NCI-H1092 (cell line): ENCODE results near the gene TBRG4.
A peak's percentile ranks its signal among the peaks of the same experiment; 100 is the strongest.

Source experiments
- DNase-seq: peaks from one replicate; lab custom pipeline; 2025; lab: John Stamatoyannopoulos, UW

The TBRG4 gene

GRCh38 chr7:45143616-45144015 lies 32.1 kb upstream of the TBRG4 start:
- no peak for DNase-seq

DNA sequence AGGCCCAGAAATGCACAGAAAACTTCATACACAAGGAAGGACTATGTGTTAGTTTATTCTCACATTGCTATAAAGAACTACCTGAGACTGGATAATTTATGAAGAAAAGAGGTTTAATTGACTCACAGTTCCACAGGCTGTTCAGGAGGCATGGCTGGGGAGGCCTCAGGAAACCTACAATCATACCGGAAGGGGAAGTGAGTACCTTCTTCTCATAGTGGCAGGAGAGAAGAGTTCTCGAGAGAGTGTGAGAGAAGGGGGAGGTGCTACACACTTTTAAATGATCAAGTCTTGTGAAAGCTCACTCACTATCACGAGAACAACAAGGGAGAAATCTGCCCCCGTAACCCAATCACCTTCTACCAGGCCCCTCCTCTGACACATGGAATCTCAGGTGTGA lies 29.3 kb upstream of the TBRG4 start:
- DNase-seq = no peak

DNA sequence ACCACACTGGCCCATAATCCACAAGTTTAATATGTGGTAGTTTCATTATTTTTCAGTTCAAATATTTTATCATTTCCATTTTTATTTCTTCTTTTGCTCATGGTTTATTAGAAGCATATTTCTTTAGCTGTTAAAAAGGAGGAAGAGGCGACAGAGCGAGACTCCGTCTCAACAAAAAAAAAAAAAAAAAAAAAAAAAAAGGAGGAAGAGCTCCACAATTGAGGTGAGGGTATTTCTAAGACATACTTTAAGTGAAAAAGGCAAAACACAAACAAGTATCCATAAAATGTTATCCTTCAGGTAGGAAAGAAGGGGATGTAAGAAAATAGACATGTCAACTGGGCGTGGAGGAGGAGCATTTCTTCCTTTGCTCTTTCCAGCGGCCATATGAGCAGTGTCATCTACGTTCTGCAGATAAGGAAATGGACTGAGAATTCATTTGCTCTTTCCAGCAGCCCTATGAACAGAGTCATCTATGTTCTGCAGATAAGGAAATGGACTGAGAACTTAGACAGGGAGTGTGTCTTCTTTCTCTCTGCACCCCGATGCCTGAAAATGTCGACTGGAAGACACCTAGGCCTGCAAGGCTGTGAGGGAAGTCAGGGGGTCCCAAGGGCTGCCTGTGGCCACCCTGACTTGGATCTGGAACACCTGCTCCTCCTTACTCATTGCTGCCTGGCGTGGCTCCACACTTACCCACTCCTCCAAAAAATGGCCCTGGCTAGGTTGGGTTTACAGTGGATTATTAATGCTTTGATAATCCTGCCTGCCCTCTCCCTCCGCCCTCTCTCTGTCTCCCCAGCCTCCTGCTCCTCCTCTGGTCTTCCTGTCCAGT lies 27.2 kb upstream of the TBRG4 start:
- DNase-seq = no peak

DNA sequence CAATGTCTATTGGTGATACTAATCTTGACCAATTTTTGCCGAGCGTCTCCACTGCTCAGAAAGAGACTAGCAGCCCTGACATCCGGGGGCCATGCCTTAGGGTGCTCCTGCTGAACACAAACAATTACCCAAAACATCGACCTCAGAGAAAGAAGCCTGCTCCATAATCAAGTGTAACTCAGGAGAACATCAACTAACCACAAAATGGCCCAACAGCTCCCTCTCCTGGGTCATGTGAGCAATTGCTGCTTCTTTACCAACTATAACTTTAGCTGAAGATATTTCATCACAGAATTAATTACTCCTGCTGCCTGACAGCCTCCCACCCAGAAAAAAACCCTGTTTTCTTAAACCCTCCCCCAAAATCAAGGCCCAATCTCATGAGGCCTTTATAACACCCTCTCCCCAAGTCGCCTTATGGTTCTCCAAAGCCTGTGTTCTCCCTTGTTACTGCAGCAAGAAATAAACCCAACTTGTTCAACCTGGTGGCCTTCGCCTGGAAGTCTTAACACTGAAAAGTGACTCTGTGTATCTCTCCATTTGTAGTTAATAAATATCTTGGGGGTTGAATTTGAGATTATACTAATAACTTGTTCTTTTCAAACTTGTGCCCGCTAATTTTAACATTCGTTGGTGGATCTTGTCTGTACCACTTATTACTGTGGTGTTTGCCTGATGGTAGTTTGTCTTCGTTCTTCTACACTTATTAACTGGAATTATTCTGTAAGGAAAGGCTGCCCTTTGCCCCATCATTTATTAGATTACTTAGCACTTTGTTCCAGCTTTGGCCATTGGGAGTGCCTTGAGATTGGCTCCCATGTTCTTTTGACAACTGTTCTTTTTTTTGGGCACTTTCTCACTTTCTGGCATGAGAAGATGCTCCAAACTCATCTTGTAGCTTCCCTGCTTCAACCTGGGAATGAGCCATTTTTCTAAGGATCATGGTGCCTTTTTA lies 24.9 kb upstream of the TBRG4 start:
- peak; percentile 60 for DNase-seq

DNA sequence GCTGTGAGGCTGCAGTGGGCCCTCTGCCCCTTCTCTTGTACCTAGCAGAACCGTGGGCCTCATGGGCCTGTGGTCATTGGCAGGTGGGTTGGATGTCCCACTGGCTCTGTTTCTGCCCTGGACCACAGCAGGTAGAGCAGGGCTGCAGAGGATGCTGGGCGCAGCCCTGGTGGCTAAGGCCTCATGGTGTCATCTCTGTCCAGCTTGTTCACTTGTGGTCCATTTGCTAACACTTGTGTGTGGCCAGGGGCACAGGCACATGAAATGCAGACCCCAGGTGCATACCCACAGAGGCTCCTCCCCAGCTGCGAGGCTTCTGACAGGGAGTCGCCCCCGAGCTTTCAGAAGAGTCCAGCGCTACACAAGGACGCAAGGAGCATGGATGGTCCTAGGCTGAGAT lies 22.4 kb upstream of the TBRG4 start:
- DNase-seq = no peak

DNA sequence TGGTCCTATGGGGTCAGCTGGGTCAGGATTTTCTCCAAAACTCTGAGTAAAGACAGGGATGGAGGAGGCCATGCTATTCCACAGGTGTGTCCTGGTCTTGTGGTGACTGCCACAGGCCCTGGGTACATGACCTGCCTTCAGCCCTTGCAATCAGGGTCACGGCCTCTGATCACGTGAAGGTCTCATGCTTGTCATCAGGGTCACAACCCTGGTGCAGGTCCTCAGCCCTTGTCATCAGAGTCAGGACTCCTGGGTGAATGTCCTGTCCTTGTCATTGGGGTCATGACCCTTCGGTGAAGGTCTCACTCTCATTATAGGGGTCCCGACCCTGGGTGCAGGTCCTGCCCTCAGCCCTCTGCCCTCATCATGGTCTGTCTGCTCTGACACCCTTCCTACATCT lies 21.9 kb upstream of the TBRG4 start:
- no peak for DNase-seq

DNA sequence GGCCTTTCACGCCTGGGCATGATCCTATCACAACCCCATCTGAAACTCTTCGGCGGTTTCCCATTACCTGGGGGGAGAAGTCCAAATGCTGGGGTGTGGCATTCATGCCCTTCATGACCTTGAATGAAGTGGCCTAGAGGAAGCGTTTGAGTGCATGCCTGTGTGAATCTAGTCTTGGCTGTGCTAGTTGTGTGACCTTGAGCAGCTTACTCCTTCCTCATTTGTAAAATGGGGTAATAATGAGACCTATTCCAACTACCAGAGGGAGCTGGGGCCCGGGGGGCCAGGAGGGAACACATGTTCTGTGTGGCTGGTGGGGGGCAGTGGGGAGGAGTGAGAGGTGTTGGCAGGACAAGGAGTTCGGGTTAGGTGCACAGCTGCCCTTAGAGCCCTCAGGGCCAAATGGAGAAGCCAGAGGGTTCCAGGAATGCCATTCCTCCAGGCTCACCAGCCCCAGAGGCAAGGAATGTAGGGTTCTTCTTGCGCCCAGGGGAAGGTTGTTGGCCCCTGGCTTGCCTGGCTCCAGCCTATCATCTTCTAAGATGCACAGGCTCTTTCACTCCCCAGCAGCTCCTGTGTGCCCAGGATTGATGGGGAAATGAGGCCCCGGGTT lies 21.3 kb upstream of the TBRG4 start:
- no peak for DNase-seq

DNA sequence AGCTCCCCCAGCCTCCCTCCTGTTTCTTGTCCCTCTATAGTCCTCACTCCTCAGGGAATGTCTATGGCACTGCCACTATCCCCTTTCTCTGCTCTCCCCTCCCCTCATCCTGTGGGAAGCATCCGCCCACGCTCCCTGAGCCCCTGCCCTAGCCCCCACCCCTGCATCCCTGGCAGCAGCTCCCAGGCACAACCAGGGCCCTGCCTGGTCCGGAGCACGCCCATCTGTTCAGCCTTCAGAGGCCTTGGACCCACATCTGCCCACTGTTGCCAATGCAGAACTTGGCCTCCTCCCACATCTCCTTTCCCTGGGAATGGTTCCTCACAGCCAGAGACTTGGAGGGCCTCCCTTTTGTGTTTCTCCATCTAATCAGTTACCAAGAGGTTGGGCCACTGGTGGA lies 20.4 kb upstream of the TBRG4 start:
- no peak for DNase-seq

GRCh38 chr7:45130910-45131309 lies 19.4 kb upstream of the TBRG4 start:
- peak; percentile 4 for DNase-seq

- DNase-seq = no peak
These were observed 18.4 kb upstream of the TBRG4 start for GRCh38 chr7:45129906-45130305.

GRCh38 chr7:45129181-45129800 lies 17.8 kb upstream of the TBRG4 start:
- DNase-seq = no peak

- DNase-seq = no peak
These were observed 15.4 kb upstream of the TBRG4 start for GRCh38 chr7:45126920-45127319.

GRCh38 chr7:45126201-45126600 lies 14.7 kb upstream of the TBRG4 start:
- DNase-seq = no peak

GRCh38 chr7:45125193-45125904 lies 13.9 kb upstream of the TBRG4 start:
- no peak for DNase-seq

DNA sequence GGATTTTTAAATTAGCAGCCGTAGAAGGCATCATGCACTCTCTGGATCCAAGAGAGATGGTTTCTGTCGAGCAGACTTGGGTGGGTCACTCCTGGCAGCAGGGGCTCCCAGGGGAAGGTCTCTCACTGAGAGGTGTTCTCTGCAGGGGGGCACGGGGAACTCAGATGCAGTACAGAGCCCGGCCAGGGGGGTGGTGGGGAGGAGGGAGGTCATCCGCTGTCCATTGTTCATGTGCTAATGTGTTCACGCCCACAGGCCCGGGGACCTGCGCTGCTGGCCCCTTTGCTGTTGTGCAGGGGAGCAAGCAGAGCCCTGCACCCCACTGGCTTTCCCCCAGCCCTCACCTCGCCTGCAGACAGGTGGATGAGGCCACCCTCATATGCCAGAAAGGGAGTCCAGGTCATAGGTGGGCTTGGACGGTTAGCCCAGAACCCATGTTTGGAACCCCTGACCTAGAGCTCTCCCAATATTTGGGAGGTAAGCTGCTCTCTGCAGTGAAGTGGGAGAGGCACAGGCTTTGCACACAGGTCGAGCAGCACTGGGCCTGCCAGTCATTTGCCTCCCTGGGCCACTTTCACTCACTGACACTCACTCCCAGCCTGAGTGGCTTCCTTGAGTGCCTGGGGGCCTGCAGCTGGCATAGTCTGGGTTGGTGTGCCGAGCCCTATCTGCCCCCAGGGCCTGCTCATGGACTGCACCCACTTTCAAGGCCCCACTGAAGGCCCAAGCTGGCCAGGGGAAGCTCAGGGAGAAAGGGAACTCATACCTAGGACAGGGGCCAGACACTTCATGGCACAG lies 12.6 kb upstream of the TBRG4 start:
- DNase-seq = no peak

DNA sequence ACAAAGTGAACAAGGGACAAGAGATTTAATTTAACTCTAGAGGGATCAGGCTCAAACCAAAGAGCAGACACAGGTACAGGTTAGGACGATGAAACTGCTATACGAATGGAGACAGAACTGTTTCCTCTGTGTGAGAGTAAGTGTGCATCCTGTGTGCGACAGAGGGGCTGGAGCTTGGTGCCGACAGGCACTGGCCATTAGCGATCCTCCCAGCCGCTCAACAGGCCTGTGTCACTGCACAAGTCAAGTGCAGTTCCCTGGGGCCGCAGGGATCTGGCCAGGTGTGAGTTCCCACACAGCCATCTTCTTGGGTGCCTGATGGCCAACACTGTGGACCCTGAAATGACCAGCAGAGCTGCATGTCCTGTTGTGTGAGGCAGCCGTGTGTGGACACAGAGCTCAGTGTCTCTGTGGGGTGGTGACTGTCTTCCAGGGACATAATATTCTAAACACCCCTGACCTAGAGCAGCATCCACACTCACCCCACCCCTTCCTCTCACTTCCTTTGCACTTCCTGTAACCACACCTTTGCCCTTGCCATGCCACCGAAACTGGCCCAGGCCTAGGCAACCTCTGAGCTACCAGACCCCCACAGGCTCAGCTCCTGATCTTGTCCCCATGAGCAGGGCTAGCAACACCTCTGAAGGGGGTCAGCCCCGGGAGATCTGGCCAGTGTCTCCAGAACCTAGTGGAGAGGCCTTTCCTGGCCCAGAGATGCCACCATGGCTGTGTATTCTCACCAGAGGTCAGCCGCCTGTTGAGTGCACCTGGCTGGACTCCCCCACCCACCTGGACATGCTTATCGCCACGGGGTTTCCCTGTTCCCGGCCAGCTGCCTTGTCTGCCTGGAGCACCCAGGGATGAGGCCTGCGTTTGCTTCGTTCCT lies 11.7 kb upstream of the TBRG4 start:
- no peak for DNase-seq

- no peak for DNase-seq
These were observed 8.1 kb upstream of the TBRG4 start for GRCh38 chr7:45119550-45119949.

DNA sequence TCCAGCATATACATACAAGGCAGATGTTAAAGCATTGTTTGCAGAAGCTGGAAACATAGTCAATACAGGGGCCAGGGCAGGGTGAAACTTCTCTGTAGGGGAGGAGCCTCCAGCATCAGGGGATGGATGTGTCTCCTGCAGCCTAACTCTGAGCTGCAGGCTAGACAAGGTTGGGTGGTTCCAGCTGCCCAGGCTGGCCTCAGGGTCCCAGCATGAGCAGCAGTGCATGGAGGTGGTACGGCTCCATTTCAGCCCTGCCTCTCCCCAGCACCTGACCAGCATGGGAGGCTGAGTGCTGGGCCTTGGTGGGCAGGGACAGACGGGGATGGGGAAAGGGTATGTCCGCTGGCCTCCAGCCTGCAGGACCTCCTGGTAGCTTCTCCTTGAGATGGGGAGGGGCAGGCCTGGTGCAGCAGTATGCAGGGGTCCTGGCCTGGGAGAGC lies 7.4 kb upstream of the TBRG4 start:
- DNase-seq = no peak

DNA sequence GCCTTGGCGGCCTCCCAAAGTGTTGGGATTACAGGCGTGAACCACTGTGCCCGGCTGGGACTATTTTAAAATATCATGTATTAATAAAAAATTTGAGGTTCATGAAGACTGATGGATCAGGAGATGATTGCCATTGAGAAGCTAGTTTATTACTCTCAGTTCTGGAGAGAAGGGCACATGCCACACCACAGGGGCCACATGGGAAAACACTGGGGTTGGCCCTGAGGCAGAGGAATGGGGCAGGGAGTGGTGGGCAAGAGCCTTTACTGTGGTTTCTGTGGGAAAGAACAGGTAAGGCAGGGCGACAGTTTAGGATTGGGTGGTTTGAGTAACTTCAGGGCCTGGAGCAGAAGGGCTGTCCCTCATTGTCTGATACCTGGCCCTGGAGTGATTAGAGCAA lies 6.8 kb upstream of the TBRG4 start:
- DNase-seq = no peak

GRCh38 chr7:45117582-45117981 lies 6.1 kb upstream of the TBRG4 start:
- no peak for DNase-seq
